NCI-H2029 (cell line): ENCODE results near the gene DIP2C.
"Not testable (repeated sequence)": the region's sequence is repeated elsewhere in the genome, so short reads cannot be mapped to it uniquely, and the experiment has no call there.

ENCODE experiments used
- DNase-seq: peaks from one replicate; lab custom pipeline; 2025; lab: John Stamatoyannopoulos, UW

Gene DIP2C

DNA sequence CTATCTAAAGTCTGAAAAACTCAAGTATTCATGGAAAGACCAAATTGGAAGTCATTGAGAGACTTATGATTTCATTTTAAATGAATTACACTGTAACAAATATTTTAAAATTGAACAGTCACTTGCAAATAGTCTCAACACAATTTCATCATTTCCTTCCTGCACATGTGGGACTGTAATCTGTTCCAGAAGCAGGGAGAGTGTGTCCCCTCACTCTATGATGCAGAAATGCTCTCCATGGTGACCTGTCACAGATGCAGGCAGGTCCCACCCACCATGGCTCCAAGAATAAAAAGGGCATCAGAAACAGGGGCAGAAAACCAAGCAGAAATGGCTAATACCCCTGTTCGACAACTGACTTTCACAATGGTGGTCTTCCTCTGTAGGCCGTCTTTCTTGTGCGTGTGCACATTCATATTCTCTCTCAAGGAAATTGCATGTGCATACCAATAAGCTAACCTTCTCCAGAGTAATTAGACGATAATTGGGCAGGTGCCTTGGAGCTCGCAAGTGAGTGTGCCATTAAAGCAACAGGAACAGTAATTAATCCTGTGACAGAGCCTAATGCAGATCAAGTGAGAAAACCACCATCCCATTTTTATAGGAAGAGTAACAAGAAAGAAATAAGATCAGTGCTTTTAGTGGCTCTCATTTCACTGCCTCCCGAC is 383.3 kb downstream of the DIP2C start:
- DNase-seq, result no peak

GRCh38 chr10:305034-305433 is 384.4 kb downstream of the DIP2C start:
- DNase-seq, result no peak

DNA sequence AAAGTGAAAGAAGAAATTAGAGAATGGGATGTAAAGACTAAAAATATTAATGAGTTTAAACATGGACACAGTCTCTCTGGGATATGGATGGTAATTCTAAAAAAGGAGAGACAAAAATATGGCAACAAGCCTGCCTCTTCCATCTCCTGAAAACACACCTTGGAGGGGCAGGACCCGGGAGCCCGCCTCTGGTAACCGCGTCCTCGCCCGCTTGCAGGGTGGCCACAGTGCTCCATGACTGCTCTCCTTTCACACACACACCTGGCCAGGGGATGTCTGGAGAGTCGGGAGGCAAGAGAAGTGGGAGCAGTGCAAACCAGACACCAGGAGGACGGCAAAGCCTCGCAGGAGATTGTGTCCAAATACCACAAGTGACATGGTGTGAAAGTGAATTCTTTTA is 387.9 kb downstream of the DIP2C start:
- DNase-seq, result no peak

GRCh38 chr10:300580-300979 is 388.9 kb downstream of the DIP2C start:
- DNase-seq, result not testable (repeated sequence)

- no peak for DNase-seq
These were observed 389.5 kb downstream of the DIP2C start for GRCh38 chr10:299969-300368.

- no peak for DNase-seq
These were observed 390.0 kb downstream of the DIP2C start for GRCh38 chr10:299512-299911.

GRCh38 chr10:298033-298432 is 391.4 kb downstream of the DIP2C start:
- no peak for DNase-seq

DNA sequence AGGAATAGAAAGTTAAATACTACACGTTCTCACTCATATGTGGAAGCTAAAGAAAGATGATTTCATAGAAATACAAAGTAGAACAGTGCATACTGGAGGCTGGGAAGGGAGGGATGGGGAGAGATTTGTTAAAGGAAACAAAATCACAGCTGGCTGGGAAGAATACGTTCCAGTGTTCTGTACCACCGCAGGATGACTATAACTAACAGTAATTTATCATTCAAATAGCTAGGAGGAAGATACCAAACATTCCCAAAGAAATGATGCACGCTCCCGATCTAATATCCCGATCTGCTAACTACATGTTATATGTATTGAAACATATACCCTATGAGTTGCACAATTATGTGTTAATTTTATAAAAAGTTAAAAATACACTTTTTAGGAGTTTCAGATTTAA is 391.9 kb downstream of the DIP2C start:
- no peak for DNase-seq

GRCh38 chr10:293636-294035 is 395.8 kb downstream of the DIP2C start:
- no peak for DNase-seq

- no peak for DNase-seq
These were observed 399.3 kb downstream of the DIP2C start for GRCh38 chr10:290026-290725.

DNA sequence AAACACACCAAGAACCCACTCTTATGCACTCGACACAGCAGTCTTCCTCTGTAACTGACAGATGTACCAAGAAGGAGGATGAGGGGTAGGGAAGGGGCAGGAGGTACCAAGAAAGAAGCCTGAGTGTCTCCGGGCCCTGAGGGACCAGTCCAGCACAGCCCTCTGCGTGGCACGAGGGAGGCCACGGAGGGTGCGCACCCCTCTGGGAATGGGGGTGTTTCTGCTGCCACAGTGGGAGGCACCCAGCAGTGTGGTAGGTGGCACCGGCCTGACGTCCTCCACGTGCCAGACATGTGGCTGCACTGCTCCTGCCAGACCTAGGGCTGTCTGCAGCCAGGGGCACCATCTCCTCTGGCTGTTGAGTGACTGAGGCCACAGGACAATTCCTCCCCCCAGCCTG is 399.9 kb downstream of the DIP2C start:
- DNase-seq, result no peak

GRCh38 chr10:288316-289200 is 400.9 kb downstream of the DIP2C start:
- DNase-seq, result no peak

DNA sequence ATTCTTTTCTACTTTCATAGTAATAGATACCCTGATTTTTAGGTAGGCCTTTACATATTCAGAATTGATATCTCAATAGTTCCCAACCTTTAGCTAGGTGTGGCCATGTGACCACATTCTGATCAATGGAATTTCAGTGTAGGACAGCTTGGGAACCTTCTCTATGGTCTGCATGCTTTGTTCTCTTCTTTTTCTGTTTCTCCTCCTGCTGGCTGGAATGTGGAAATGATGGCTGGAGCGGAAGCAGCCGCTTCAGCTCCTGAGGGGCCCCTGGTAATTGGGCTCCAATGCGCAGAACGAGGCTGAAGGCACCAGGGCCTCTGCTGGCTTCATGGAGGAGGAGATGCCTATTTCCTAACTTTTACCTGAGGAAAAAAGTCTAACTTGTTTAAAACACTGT is 401.7 kb downstream of the DIP2C start:
- no peak for DNase-seq

DNA sequence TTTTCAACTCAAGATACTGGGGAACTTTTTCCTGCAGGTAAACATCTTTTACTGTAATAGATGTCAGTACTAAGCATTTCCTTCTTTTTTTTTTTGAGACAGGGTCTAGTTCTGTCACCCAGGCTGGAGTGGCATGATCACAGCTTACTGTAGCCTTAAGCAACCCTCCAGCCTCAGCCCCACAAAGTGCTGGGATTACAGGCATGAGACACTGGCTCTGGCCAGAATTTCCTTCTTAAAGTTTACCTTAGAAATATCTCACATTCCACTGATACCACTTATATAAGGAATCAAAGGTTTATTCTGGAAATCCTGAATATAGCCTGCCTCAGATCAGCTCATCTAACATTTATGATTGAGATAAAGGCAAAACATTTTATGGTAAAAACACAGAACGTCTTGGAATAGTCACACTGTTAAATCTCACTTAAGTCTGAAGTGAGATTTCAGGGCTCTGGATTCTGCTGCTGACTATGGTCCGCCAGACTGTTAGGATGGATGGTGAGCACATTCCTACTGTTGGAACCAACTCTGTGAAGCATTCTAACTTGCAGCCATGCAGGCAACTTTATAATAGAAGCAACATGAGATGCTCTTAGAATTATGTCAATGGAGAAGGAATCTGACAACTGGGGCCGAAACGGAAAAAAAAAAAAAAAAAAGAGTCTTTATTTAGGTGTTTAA is 402.3 kb downstream of the DIP2C start:
- no peak for DNase-seq

GRCh38 chr10:285216-285615 is 404.3 kb downstream of the DIP2C start:
- peak; percentile 42 for DNase-seq

DNA sequence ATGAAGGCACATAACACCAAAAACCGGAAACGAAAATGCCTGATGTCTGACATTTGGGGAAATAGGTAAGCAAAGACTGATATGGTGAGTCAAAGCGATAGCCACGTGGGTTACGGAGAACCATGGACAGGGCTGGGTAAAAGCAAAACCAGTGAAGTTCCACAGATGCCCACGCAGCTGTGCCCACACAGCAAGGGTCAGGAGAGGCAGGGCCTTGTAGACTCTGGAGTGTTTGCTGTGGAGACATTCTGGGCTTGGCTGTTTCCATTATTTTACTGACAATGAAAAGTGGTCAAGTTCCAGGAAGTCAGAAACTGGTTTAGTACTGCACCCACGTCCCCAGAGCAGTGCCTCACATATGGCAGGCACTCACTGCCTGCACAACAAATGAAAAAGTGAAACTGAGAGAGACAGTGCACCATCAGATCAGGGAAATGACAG is 405.5 kb downstream of the DIP2C start:
- no peak for DNase-seq

GRCh38 chr10:283140-283479 is 406.4 kb downstream of the DIP2C start:
- no peak for DNase-seq

- no peak for DNase-seq
These were observed 407.0 kb downstream of the DIP2C start for GRCh38 chr10:282294-283139.

- no peak for DNase-seq
These were observed 409.8 kb downstream of the DIP2C start for GRCh38 chr10:279655-280054.

- DNase-seq, result no peak
These were observed 410.2 kb downstream of the DIP2C start for GRCh38 chr10:279232-279631.

DNA sequence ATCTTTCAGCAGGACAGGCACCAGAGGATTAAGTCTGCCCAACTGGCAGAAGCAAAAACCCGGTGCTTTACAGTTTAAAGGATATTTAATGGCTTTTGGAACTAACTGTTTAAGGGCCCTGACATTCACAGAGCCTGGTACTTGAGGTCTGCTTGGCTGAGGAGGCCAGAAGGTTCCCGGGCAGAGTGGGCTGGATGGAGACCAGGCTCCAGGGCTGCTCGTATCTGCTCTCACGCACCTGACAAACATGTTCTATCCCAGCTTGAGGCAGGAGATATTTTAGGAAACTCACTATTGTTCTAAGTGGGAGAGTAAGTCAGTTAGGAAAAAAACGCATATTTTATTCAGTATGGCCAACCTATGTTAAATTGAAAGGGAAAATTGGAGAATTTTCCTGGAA is 410.8 kb downstream of the DIP2C start:
- DNase-seq, result no peak
